Measurements from ENCODE around the gene ARHGEF7.

ARHGEF7 gene

DNA sequence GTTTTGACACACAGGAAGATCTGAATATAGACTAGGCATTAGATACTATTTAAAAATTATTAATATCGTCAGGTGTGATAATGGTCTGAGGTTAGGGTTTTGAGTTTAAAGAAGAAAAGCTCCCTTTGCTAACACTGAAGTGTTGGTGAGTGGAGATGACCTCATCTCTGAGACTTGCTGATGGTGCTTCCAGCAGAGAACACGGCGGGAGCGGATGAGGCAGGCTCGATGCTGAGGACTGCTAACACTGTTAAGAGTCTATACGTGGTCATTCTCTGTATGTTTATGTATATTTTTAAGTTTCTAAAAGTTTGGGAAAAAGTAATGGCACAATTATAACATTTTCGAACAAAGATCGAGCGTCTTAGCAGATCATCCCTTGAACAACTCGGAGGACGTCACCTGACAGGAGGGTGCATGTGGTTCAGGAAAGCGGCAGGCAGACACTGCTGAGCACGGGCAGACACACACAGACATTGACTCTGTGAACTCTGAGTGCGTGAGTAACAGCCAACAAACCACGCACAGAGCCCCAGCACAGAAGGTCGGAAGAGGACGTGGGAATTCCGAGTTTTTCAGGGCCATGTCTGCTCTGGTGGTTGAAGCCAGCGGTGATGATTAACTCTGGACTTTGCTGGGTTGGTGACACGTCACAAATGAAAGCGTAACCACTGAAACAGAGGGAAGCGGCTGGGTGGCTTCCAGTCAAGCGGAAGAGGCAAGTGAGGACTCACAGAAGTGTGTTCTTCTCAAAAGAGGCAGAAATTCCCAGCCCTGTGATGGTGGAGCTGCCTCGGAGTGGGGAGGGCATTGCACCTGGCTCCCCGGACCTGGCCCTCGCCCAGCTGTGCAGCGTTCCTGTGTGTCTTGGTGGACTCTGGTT lies 113.4 kb downstream of the ARHGEF7 start:
- DNase-seq = no peak

DNA sequence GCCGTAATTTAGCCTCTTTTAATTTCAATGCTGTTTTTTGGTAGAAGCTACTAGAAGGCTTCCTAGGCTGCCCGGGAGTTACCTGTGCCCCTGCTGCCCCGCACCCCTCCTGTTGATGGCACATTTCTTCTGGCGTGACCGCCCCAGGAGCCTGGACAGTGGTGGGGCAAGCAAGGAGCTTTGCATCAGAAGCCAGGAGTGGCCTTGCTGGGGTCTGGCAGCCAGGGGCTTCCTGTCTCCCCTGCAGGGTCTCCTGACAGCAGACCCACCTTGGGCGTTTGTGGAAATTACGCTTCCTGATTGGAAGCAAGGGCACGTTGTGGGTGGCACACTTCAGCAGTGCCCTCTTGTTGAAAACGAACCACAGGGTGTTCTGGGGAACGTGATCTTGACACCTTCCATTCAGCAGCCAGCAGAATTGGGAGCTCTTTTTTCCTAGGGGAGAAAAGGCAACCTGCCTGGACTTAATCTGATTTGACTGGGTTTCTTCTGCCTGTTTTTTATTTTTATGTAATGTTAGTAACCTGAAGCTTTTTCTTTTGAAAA lies 115.3 kb downstream of the ARHGEF7 start:
- DNase-seq = no peak

DNA sequence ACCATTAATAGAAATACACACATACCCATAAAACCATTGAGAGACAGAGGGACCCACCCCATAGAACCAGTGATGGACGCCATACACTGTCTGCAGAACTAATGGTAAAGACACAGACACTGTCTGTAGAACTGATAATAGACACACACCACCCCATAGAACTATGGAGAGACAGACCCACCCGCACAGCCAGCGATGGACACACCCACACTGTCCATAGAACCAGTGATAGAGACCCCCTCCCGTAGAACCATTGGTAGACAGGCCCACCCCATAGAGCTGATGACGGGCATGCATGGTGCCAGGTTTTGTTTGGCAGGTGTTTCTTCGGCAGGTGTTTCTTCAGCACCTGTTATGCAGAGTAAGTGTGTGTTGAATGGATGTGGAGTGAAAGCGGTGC lies 117.1 kb downstream of the ARHGEF7 start:
- no peak for DNase-seq

DNA sequence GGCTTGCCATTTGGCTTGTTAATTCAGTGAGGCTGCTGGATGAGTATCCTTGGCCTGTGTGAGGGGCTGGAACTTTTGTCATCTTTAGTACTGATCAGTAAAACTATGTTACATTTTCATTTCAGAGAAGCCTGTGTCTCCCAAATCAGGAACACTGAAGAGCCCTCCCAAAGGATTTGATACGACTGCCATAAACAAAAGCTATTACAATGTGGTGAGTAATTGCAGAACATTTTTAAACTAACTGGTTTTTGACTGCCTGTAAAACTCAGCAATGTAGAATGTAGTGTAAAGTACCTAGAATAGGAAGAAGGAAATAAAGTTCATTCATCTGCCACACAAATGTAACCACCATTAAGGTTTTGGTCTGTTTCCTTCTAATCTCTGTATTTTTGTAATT lies 118.0 kb downstream of the ARHGEF7 start:
- DNase-seq = no peak

DNA sequence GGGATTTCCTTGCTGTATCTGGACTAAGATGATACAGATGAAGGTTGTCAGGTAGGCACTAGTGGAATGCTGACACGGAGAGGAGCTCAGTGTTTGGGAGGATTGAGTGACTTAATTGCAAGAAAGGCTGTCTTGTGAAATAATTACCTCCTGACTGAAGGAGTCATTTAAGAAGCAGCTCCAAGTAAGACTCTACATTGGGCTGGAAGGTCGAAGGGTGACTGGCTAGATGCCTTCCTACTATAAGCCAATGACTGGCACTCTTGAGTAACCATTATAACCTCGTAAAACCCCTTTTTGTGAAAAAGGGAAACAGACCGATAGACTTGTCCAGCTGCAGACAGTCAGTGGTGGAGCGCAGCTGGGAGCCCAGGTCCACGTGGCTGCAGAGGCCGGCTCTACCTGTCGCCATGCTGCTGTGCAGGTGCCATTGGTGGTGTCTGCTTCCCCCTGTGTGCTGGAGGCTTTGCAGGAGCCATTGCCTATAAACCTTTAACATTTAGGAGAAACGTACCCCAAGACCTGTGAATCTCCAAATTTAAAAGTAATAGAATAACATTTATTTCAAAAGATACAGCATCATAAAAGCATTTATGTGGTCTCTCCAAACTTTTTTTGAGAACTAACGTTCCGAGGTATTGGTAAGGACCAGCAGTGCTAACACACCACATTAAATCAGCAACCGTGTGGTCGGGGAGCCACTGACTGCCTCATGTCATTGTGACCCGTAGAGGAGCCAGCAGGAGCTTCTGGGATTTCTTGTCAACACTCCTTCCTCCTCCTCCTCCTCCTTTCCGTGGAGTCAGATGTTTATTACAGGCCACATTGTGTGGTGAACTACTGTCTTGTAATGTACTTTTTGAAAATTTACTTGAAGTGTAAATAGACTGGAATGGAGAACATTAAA lies 124.9 kb downstream of the ARHGEF7 start:
- no peak for DNase-seq

DNA sequence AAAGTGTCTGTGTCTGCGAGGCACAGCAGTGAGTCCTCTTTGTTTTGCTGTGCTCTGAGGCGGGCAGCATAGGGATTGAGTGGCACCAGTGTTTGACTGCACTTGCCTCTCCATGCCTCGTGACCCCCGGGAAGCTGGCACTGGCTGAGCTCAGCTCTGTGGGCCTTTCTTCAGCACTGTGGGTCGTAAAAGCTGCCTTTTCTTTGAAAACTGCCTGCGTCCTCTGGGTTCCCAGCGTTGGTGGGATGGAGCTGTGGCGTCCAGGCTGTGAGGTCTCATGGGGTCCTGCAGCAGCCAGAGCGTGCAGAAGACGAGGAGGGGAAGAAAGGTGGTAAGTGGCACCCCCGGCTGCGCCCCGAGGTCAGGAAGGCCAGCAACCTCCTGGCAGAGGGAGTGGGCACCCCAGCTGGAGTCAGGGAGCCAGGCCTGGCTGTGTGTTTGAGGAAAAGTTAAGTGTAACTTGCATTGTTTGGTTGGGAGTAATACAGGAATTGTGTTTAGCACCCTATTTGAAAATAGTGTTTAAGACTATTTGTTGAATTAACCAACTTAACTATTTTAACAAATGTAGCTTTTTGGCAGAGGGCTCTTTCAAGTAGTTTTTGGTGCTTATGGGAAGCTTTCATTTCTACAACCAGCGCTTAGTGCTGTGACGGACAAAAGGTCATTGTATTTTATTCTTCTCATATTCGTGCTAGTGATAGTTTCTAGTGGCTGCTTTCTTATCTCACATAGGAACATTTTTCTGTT lies 126.1 kb downstream of the ARHGEF7 start:
- DNase-seq = no peak

DNA sequence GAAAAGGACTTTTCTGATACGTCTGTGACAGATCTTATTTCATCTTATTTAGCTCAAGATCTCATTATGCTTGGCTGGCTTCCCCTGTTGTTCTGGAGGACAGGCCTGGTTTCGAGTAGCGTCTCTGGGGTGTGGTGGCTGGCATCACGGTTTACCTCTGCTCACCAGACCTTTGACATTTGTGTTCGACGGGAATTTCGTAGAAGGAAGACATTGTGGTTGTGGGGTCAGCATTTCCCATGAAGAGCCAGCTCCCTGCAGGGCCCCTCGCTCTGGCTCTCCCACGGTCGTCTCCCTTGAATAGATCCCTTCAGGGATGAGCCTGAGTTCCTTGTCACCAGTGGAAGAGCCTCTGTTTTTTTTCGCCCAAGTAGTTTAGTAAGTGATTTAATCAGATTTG lies 126.8 kb downstream of the ARHGEF7 start:
- DNase-seq = no peak

DNA sequence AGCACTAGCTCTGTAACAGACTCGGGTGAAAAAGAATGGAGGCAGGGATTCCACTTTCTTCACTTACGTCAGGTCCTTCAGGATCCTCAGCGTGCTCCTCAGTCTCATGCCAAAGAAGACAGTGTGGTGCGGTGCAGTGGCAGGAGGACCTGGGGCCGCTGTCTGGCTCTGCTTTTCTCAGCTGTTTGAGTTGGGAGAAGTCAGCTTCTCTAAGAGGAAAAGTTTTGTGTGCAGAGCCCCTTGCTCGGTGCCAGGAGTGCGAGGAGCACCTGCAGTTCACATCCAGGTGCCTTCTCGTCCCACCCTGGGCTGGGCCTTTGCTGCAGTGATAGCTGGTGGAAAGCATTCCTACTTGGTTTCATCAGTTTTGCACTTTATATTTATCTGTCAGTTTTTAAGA lies 127.5 kb downstream of the ARHGEF7 start:
- no peak for DNase-seq

DNA sequence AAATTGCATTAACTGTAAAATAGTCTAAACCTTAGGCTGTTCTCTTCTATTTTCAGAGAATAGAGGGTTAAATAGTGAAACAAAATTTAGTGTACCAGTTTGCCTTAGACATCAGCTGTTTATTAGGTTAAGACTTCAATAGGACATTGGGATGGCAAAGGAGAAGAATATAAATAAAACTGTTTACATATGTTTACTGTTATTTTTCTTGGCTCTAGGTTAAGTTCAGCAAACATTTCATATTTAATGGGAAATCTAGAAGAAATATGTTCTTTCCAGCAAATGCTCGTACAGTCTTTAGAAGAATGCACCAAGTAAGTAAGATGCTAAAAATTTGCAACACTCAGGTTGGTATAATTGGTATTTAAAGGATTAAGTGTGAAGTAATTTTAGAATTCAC lies 128.9 kb downstream of the ARHGEF7 start:
- DNase-seq = no peak

DNA sequence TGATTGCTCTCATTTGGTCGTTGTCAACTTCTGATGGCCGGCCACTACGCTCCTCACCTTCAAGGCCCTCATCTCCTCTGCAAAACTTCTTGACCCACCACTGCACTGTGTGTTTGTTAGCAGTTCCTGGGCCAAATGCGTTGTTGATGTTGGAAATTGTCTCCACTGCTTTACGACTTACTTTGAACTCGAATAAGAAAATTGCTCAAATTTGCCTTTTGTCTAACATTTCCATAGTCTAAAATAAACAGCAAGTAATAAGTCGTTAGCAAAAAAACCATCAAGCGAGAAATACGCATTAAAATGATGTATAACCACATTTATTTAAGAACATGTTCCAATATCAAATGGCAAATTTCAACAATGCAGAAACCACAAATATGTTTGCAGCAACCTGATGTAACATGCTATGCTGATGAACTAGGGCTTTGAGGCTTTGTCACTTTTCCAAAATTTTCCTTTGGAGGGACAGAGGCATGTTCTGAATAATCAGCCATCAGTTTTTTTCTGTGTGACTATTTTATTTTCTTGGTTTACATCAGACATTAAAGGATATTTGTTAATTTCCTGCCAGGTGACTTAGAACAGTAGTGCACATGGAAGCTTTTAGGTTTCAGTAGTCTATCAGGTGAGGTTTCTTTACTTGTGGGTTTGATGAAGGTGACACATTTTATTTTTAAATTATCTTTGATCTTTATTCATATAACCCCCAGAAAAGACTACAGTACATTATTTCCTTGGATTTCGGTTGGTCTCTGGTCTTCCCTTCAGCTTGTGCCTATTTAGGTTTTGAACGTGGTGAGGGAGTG lies 130.7 kb downstream of the ARHGEF7 start:
- DNase-seq = no peak

DNA sequence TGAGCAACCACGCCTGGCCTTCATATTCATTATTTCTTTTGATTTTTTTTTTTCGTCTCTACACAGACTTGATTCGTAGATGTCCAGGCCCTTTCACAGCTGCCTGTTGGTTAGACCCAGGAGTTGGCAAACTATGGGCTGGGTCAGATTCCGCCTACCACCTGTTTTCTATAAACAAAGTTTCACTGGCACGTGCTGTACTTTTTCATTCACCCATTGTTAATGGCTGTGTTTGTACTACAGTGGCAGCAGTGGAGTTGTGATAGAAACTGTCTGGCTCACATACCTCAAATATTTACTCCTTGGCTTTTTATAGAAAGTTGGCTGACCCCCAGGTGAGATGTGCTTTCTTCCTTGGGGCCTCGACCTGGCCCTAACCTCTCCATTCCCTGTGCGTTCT lies 132.4 kb downstream of the ARHGEF7 start:
- DNase-seq = no peak

DNA sequence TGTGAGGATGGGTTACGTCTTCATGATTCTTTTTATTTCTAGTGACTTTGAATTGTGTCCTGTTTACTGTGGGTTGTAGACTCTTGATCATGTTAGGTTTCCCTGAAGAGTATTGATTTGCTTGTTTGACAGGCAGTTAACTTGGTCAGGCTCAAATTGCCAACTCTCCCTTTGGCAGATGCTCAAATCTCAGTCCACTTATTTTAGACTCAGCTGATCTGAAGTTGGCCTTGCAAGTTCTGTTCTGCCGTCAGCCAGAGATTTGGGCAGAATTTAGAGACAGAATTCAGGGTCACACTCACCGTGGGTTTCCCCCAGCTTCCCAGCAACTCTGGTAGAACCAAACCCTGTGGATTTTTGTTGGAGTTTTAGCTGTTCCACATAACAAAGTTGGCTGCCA lies 133.7 kb downstream of the ARHGEF7 start:
- DNase-seq = no peak

DNA sequence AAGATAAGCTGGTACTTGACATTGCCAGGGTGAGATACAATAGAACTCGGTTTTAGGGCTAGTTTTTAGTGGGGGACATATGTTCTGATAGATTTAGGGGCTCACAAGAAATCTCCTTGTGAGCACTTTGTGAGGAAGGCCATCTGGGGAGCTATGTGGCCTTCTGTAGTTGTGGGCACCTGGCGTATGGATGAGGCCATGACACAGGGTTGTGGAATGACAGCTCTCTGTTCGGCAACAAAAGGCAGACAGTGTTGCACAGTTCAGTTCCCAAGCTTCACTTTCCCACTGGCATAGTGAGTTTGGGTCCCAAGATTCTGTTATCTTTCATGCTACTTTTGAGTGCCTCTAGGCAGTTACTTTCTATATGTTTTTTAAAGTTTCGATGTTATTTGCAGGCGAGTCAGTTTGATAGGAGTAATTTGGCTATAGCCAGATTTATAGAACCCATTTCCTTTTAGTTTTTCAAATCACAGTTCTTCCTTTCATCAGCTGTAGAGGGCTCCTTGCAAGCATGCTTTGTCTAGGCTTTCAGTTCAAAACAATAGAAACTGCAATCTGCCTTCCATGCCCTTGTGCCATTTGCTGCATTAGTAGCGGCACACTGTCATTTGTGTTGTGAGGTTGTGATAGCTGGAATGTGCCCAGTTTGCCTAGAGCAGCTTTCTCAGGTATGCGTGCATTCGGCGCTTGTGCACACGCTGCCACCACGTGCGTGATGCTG lies 134.7 kb downstream of the ARHGEF7 start:
- no peak for DNase-seq

DNA sequence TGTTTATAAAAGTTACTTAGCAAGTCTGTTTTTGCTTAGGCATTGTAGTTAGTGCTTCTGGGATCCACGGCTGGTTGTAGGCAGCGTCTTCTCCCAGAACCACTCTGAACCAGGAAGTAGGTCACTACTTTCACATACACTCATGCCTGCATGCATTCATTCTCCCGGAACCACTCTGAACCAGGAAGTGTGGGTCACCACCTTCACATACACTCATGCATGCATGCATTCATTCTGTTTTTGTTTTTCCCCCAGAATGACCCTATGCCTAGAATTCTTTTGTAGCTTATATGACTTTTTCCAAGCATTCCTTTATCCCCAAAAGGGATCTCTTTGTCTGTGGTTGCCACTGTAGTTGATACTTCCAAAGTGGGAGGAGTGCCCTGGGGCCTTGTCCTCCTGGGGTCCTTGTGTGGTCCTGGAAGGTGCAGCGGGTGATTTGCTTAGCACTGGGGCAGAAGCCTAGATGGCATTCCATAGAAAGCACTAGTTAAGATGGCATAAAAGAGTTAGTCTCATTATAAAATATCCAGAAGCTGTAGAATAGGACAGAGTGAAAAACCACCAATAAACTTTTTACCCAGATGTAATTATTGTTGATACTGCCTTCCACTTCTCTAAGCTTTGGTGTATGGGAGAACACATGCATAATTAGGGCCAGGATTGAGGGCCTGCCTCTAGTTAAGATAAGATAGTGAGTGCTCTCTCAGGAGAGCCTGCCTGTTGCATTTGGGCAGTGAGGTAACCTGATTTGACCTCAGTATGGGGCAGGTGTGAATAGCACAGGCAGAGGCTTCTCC lies 136.7 kb downstream of the ARHGEF7 start:
- DNase-seq = no peak

DNA sequence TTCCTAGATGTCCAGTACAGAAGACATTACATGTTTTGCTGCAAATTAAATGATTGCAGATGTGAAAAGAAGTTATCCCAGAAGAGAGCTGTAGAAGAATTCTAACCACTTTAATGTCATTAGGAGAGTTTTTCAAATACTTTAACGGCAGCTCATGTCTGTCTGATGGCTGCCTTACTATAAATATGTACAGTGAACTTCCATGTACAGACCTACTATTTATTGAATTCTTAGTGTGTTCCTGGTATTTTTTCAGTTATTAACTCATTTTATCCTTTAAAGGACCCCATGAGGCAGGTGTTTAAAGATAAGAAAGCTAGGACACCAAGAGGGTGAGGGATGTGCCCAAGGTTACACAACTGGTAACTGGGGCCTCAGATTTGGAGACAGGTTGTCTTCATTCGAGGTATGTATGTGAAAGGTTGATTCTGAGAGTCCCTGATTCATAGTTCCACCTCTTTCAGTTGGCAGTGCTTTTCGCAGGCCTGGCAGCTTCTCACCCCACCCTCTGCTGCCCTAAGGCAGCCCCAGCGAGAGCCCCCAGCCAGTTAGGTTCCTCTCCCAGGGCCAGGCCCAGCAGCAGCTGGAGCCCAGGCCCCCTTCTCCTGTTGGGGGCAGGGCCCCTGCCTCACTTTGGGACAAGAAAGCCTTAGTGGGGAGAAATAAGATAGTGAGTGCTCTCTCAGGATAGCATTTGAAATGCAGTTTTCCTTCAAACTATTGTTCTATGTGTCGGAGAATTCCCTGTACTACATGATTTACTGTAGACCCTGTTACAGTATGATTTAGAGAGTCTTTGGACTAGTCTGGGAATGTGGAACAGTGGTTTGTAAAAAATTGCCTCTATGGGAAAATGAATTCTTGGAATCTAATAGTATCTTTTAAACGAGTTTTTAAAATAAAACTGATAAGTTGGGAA lies 137.6 kb downstream of the ARHGEF7 start:
- DNase-seq = no peak

DNA sequence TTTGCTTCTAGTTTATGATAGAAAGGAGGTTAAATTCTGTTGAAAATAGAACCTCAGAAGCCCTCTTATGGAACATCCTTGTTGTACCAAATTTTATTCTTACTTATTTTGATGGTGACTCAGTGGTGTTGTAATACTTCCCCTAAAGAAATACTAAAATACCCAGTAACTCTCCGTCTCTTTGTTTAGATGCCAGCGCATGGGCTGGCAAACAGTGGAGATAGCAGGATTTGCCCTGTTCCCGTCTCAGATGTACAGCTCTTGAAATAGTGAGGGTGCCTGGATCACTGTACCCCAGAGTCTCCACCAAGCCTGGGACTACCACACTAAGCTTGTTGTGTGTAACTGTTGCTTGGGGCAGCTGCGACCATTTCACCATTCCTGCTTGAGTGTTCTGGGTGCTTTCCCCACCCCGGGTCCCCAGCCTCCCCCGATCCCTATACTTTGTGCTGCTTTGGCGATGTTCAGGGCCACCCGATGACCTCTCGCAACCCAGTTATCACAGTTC lies 138.3 kb downstream of the ARHGEF7 start:
- no peak for DNase-seq

DNA sequence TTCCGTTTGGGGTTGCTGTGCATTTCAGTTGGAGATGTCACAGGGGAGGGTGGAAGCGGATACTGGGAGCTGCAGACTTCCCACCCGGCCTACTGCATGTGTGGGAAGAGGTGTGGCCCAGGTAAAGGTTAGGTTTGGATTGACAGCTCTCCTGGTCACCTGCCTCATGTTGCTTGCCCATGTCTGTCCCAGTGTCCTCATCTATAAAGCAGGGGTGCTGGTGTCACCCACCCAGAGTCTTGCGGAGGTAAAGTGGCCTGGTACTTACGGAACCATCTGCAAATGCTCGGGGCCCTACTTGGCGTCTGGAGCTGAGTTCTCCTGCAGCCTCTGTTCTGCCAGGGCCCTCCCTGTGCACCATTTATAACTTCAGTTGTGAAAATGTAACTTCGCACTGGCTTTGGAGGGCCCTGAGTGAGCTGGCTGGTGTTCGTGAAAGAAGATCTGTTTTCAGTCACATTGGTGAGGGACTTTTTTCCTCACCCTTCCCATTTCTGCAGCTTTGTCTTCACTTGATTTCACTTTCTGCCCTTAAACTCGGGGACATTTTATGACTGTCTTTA lies 140.2 kb downstream of the ARHGEF7 start:
- DNase-seq = no peak

DNA sequence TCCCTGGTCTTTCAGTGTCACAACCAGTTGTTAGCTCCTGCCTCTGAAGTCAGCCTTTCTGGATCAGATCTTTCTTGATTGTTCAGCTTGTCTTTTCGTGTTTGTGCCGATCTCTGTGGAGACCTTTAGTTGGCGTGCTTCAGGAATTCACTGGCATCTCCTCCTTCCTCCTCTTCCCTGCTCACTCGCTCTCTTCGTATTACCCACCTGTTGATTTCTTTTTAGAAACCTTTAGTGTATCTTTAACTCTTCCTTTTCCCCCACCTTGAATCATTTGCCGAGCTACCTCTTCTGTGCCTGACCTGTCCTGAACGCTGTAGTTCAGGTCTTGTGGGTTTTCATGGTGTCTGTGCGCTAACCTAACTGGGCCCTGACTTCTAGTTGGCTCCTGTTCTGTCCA lies 141.3 kb downstream of the ARHGEF7 start:
- DNase-seq = no peak

DNA sequence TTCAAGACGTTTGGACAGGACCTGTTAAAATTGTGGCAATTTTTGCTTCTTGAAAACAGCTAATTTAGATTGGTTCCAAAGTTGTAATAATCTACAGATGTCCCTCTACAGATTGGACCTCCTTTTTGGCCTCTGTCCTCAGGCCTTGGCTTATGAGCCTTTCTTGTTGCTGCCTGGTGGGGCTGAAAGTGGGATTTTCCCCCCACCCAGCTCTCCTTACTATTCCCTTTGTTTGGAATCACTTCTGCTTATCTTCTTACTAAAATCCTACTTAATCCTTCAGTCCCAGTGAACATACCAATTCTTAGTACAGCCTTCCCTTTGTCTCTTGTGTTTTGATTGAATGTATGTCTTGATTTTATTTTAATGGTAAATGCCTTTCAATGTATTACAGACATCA lies 141.8 kb downstream of the ARHGEF7 start:
- no peak for DNase-seq

Measured in T-helper 1 cell (primary cell).